Left renal pelvis (tissue), 4 donors: ENCODE measurements around the gene RD3L. TPM values are rescaled to one million over a fixed set of nuclear protein-coding genes. Genes with fewer than 3 reads are reported as not detected.
"Not testable (repeated sequence)": the region's sequence is repeated elsewhere in the genome, so short reads cannot be mapped to it uniquely, and the experiment has no call there.

ENCODE experiments used
- DNase-seq, 4 donors: peaks; one replicate each; pipeline ENCODE4 v3.0.0-alpha.2; 2013; ENCODE audit warnings: low read depth in 4 of 4, low spot score in 3 of 4
- polyA plus RNA-seq, 4 donors: library from polyadenylated mRNA; unstranded; fragments of 120-200 nt; gene quantifications; one replicate each; pipeline ENCODE4 v1.2.1, GENCODE V29; 2013; ENCODE audit not compliant: insufficient read length in 4 of 4

RD3L gene
- polyA plus RNA-seq, 4 donors = not detected

- no peak for DNase-seq
These were observed 14.1 kb downstream of the RD3L start, which contains the start of gene TDRD9 for GRCh38 chr14:103928011-103928890. TSS of gene TDRD9 (plus strand) at chr14:103928456. CDS start at chr14:103928510, 54 bp downstream.

- DNase-seq = no peak
These were observed 14.8 kb downstream of the RD3L start for GRCh38 chr14:103927566-103927965.

GRCh38 chr14:103925316-103925715, 17.0 kb downstream of the RD3L start:
- no peak for DNase-seq

- DNase-seq = peak in 1 of 4 donors; percentile 22
These were observed 18.5 kb downstream of the RD3L start for GRCh38 chr14:103923863-103924262.

- DNase-seq = not testable (repeated sequence)
These were observed 20.5 kb downstream of the RD3L start for GRCh38 chr14:103921855-103922200.

- peak; percentile 85 to 88 (median 86) for DNase-seq
These were observed 21.1 kb downstream of the RD3L start for GRCh38 chr14:103920981-103921854.

GRCh38 chr14:103916636-103917262, 25.6 kb downstream of the RD3L start:
- no peak for DNase-seq

- no peak for DNase-seq
These were observed 26.7 kb downstream of the RD3L start for GRCh38 chr14:103915616-103916015.

- DNase-seq = no peak
These were observed 31.3 kb downstream of the RD3L start for GRCh38 chr14:103910984-103911383.

GRCh38 chr14:103910262-103910935, 31.9 kb downstream of the RD3L start:
- DNase-seq = peak in 3 of 4 donors; percentile 62 to 79 (median 72)

GRCh38 chr14:103909531-103910261, 32.6 kb downstream of the RD3L start:
- no peak for DNase-seq

- no peak for DNase-seq
These were observed 33.7 kb downstream of the RD3L start for GRCh38 chr14:103908580-103908979.

- no peak for DNase-seq
These were observed 36.4 kb downstream of the RD3L start for GRCh38 chr14:103905842-103906456.

GRCh38 chr14:103904493-103905107, 37.7 kb downstream of the RD3L start:
- no peak for DNase-seq

GRCh38 chr14:103899833-103900232, 42.5 kb downstream of the RD3L start:
- DNase-seq = no peak

GRCh38 chr14:103899316-103899715, 43.0 kb downstream of the RD3L start:
- DNase-seq = no peak

- no peak for DNase-seq
These were observed 43.6 kb downstream of the RD3L start for GRCh38 chr14:103898711-103899110.

GRCh38 chr14:103898204-103898603, 44.1 kb downstream of the RD3L start:
- no peak for DNase-seq
